Stimulated activated naive CD8-positive, alpha-beta T cell treated with anti-CD3 and anti-CD28 coated beads, Interleukin-15, Interleukin-2, amounts not matched to agents 100 ng/mL and 50 ng/mL, for 24 hours (primary cell): ENCODE results near the gene IFNA1.

ENCODE experiments used
- H3K27ac Mint-ChIP-seq: one replicate; pipeline ENCODE4 v1.8.0; 2021; ENCODE audit warnings: mild to moderate bottlenecking, mixed read lengths
- H3K27me3 Mint-ChIP-seq: one replicate; pipeline ENCODE4 v1.8.0; 2021; ENCODE audit warnings: mixed read lengths
- H3K36me3 Mint-ChIP-seq: one replicate; pipeline ENCODE4 v1.8.0; 2021; ENCODE audit warnings: low read depth, mixed read lengths
- H3K4me1 Mint-ChIP-seq: one replicate; pipeline ENCODE4 v1.8.0; 2021; ENCODE audit warnings: low read depth, mixed read lengths
- H3K4me3 Mint-ChIP-seq: one replicate; pipeline ENCODE4 v1.8.0; 2021; ENCODE audit warnings: mild to moderate bottlenecking, mixed read lengths
- H3K9me3 Mint-ChIP-seq: one replicate; pipeline ENCODE4 v1.8.0; 2021; ENCODE audit warnings: mixed read lengths

Gene IFNA1

GRCh38 chr9:21473236-21473635, 33.0 kb downstream of the IFNA1 start:
- no peak overlapping the region for H3K4me3 Mint-ChIP-seq
- no peaks in the 10 kb centered on the region for H3K9me3 Mint-ChIP-seq
- H3K36me3 Mint-ChIP-seq = no peaks in the 10 kb centered on the region
- no peak overlapping the region for H3K27ac Mint-ChIP-seq
- peaks cover 4% of the 10 kb centered on the region for H3K4me1 Mint-ChIP-seq
- peaks cover 14% of the 10 kb centered on the region for H3K27me3 Mint-ChIP-seq

- H3K9me3 Mint-ChIP-seq = no peaks in the 10 kb centered on the region
- H3K27ac Mint-ChIP-seq = no peak overlapping the region
- peaks cover 11% of the 10 kb centered on the region for H3K27me3 Mint-ChIP-seq
- H3K4me1 Mint-ChIP-seq = peaks cover 9% of the 10 kb centered on the region
- no peak overlapping the region for H3K4me3 Mint-ChIP-seq
- no peaks in the 10 kb centered on the region for H3K36me3 Mint-ChIP-seq
Measured at GRCh38 chr9:21477466-21477865, 37.2 kb downstream of the IFNA1 start.

GRCh38 chr9:21479152-21479702, 39.0 kb downstream of the IFNA1 start:
- Mint-ChIP-seq H3K4me1 (peaks cover 9% of the 10 kb centered on the region), H3K27me3 (peaks cover 8% of the 10 kb centered on the region), H3K27ac (no peak overlapping the region), H3K9me3 (no peaks in the 10 kb centered on the region), H3K4me3 (no peak overlapping the region), H3K36me3 (no peaks in the 10 kb centered on the region)

- Mint-ChIP-seq H3K27ac (no peak overlapping the region), H3K4me3 (no peak overlapping the region), H3K27me3 (no peaks in the 10 kb centered on the region), H3K36me3 (no peaks in the 10 kb centered on the region), H3K9me3 (peaks cover 4% of the 10 kb centered on the region), H3K4me1 (peaks cover 9% of the 10 kb centered on the region)
Measured at GRCh38 chr9:21481470-21482056, 41.3 kb downstream of the IFNA1 start.

GRCh38 chr9:21482213-21482612, 42.0 kb downstream of the IFNA1 start, which contains the start of gene IFNE:
Gene IFNE (minus strand): TSS chr9:21482313. CDS start chr9:21481694, 619 bp downstream.
- H3K4me3 Mint-ChIP-seq = no peak within 1 kb of the TSS
- H3K9me3 Mint-ChIP-seq = peaks cover 4% of the 10 kb centered on the region
- H3K27me3 Mint-ChIP-seq = no peaks in the 10 kb centered on the region
- H3K27ac Mint-ChIP-seq = no peak within 1 kb of the TSS
- H3K36me3 Mint-ChIP-seq = no peaks in the 10 kb centered on the region
- peaks cover 9% of the 10 kb centered on the region for H3K4me1 Mint-ChIP-seq
